Calu3 (cell line): ENCODE data around the gene CBS. TPM values are rescaled to one million over a fixed set of nuclear protein-coding genes. Genes with fewer than 3 reads are reported as not detected.

Experiments
- BruUV-seq: library from RNA; stranded (reverse); fragments of 400-500 nt; replicated peaks from 2 replicates; lab custom pipeline; 2021; lab: Mats Ljungman, UMichigan
- CTCF ChIA-PET: fragments of 300-600 bp; sonication (Branson Sonifier 250); formaldehyde crosslinking; loops from one replicate; lab custom pipeline; 2022; ENCODE audit warnings: antibody characterized with exemption; lab: Charles Lee
- DNase-seq: peaks from one replicate; pipeline ENCODE4 v3.0.0; 2022
- H3K27ac Mint-ChIP-seq: one replicate; pipeline ENCODE4 v1.8.0; 2022; ENCODE audit warnings: mixed read lengths; ENCODE audit not compliant: unreplicated experiment
- H3K27me3 Mint-ChIP-seq: one replicate; pipeline ENCODE4 v1.8.0; 2022; ENCODE audit warnings: mixed read lengths; ENCODE audit not compliant: unreplicated experiment
- H3K36me3 Mint-ChIP-seq: one replicate; pipeline ENCODE4 v1.8.0; 2022; ENCODE audit warnings: mild to moderate bottlenecking, moderate library complexity, mixed read lengths; ENCODE audit not compliant: insufficient read depth, unreplicated experiment
- H3K4me1 Mint-ChIP-seq: one replicate; pipeline ENCODE4 v1.8.0; 2022; ENCODE audit warnings: mild to moderate bottlenecking, low read depth, mixed read lengths; ENCODE audit not compliant: unreplicated experiment
- H3K4me3 Mint-ChIP-seq: one replicate; pipeline ENCODE4 v1.8.0; 2022; ENCODE audit warnings: mild to moderate bottlenecking, low read depth, moderate library complexity, mixed read lengths; ENCODE audit not compliant: unreplicated experiment
- H3K9me3 Mint-ChIP-seq: one replicate; pipeline ENCODE4 v1.8.0; 2022; ENCODE audit warnings: low read depth, mixed read lengths; ENCODE audit not compliant: unreplicated experiment
- intact Hi-C: fragments of 100-400 bp; cut with micrococcal nuclease; formaldehyde crosslinking; loops from one replicate; pipeline ENCODE4 v1.10.0; 2022; ENCODE audit not compliant: unreplicated experiment
- total RNA-seq: library from RNA; stranded (reverse); gene quantifications from 2 replicates; pipeline ENCODE4 v1.2.3, GENCODE V29; 2022
- TF ChIP-seq, protein P1 (sequence below): fragments of 200-600 bp; IDR thresholded peaks from one replicate; pipeline ENCODE4 v1.8.0; 2022; ENCODE audit warnings: antibody characterized with exemption; ENCODE audit not compliant: unreplicated experiment

CBS gene
- total RNA-seq, 1 experiment from 2014 or later: 124 TPM

DNA sequence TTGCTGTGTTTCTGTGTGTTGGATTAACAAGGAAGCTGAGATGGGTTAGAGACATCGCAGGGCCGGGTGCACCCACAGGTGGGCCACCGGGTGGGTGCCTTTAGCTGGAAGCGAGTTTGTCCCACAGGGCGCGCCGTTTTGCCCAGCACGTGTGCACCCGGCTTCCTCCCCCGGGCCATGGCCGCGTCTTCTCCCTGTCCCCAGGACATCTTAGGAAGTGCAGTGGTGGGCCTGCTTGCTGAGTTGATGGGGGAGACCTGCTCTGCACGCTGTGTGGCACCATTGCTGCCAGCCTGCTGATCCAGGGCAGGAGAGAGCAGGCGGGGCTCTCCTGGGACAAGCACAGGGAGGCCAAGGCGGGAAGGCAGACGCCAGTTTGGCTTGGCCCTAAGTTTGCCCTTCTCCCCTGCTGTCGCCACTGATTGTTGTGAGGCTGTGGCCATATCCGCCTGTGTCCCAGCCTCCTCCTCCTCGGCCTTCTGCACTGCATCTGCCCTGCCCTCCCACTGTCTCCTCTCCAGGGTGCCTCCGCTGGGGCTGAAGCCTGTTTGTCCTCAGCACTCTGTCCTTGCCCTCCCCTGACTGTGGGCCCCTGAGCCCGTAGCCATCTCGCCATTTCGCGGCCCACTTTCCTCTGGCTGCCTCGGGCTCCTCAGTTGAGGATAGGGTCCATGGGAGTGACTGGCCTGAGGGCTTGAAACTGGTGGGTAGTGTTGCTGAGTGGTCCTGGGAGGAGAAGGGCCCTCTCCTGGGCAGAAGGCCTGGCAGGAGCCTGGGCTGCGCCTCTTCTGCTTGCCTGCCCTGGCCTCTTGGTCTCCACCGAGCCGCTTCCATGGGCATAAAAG, 53.7 kb downstream of the CBS start:
- H3K4me1 Mint-ChIP-seq: no peaks in the 10 kb centered on the region
- H3K27me3 Mint-ChIP-seq: no peaks in the 10 kb centered on the region
- H3K27ac Mint-ChIP-seq: no peak overlapping the region
- BruUV-seq: no TSS peak
- CTCF ChIA-PET: no interaction called here
- TF ChIP-seq, protein P1, sequence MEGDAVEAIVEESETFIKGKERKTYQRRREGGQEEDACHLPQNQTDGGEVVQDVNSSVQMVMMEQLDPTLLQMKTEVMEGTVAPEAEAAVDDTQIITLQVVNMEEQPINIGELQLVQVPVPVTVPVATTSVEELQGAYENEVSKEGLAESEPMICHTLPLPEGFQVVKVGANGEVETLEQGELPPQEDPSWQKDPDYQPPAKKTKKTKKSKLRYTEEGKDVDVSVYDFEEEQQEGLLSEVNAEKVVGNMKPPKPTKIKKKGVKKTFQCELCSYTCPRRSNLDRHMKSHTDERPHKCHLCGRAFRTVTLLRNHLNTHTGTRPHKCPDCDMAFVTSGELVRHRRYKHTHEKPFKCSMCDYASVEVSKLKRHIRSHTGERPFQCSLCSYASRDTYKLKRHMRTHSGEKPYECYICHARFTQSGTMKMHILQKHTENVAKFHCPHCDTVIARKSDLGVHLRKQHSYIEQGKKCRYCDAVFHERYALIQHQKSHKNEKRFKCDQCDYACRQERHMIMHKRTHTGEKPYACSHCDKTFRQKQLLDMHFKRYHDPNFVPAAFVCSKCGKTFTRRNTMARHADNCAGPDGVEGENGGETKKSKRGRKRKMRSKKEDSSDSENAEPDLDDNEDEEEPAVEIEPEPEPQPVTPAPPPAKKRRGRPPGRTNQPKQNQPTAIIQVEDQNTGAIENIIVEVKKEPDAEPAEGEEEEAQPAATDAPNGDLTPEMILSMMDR: no peak
- H3K4me3 Mint-ChIP-seq: no peak overlapping the region
- DNase-seq: no peak
- no peaks in the 10 kb centered on the region for H3K9me3 Mint-ChIP-seq
- intact Hi-C loops: no loop called here
- peaks cover 6% of the 10 kb centered on the region for H3K36me3 Mint-ChIP-seq

DNA sequence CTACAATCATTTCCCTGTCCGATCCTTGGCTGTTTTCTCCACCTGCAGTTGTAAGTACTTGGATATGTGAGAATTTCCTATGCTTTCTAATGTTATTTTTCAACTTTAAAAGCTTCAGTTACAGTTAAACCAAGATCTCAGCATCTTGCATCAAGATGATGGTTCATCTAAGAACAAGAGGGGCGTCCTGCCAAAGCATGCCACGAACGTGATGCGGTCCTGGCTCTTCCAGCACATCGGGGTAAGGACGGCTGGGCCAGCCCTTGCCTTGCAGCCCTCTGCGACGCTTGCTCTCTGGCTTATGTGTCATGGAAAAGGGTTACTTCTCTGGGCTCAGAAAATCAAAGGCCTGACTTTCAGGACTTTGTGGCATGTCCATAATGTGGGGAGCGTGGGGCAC, 54.4 kb downstream of the CBS start:
- no peak overlapping the region for H3K27ac Mint-ChIP-seq
- H3K9me3 Mint-ChIP-seq: no peaks in the 10 kb centered on the region
- H3K4me1 Mint-ChIP-seq: no peaks in the 10 kb centered on the region
- DNase-seq: no peak
- CTCF ChIA-PET: no interaction called here
- no peak overlapping the region for H3K4me3 Mint-ChIP-seq
- intact Hi-C loops: no loop called here
- H3K27me3 Mint-ChIP-seq: no peaks in the 10 kb centered on the region
- H3K36me3 Mint-ChIP-seq: peaks cover 6% of the 10 kb centered on the region
- BruUV-seq: no TSS peak
- TF ChIP-seq, protein P1: no peak

DNA sequence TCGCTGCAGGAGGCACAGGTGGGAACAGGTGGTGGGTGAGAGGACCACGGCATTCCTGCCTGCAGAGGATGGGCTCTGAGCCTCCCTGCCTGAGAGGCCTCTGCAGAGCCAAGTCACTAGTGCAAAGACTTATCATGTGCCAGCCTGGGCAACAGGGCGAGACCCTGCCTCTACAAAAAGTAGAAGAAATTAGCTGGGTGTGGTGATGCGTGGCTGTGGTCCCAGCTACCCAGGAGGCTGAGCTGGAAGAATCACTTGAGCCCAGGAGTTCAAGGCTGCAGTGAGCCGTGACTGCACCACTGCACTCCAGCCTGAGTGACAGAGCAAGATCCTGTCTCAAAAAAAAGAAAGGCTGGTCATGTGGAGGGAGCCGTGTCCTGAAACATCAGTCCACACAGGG, 54.9 kb downstream of the CBS start:
- Mint-ChIP-seq H3K27me3 (no peaks in the 10 kb centered on the region), H3K9me3 (no peaks in the 10 kb centered on the region), H3K4me1 (no peaks in the 10 kb centered on the region), H3K4me3 (no peak overlapping the region), H3K27ac (no peak overlapping the region), H3K36me3 (peaks cover 6% of the 10 kb centered on the region)
- BruUV-seq: no TSS peak
- CTCF ChIA-PET: no interaction called here
- TF ChIP-seq, protein P1: no peak
- DNase-seq: no peak
- intact Hi-C loops: no loop called here

DNA sequence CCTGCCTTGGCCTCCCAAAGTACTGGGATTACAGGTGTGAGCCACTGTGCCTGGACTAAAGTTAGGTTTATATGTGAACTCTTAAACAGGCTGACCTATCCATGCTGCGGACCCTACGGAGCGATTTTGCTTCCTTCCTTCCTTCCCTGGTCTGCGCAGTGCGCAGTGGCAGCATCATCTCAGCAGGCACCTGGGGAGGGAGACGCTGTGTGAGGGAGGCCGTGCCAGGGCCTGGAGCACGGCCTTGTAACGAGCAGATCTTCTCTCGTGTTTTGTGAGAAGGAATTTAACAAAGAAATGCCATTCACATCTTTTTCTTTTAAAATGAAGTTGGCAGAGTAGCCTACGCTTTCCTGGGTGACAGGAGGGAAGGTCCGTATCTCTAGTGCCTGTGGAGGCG, 55.5 kb downstream of the CBS start:
- H3K27ac Mint-ChIP-seq: no peak overlapping the region
- H3K36me3 Mint-ChIP-seq: peaks cover 6% of the 10 kb centered on the region
- intact Hi-C loops: no loop called here
- DNase-seq: no peak
- no peak overlapping the region for H3K4me3 Mint-ChIP-seq
- TF ChIP-seq, protein P1: no peak
- no peaks in the 10 kb centered on the region for H3K27me3 Mint-ChIP-seq
- H3K9me3 Mint-ChIP-seq: no peaks in the 10 kb centered on the region
- no peaks in the 10 kb centered on the region for H3K4me1 Mint-ChIP-seq
- BruUV-seq: no TSS peak
- CTCF ChIA-PET: no interaction called here
